Heart right ventricle (tissue), 16 donors: ENCODE measurements around the gene TAMM41. TPM values are rescaled to one million over a fixed set of nuclear protein-coding genes. Genes with fewer than 3 reads are reported as not detected.
"Not testable (repeated sequence)": the region's sequence is repeated elsewhere in the genome, so short reads cannot be mapped to it uniquely, and the experiment has no call there.

Experiments
- ATAC-seq, 8 donors: fragments of 200-7000 bp; cut with Tn5 transposase; one replicate each; pipeline ENCODE4 v1.9.1; 2020; ENCODE audit warnings: mild to moderate bottlenecking in 8 of 8, moderate library complexity in 8 of 8, moderate number of reproducible peaks in 1 of 8
- DNase-seq, 2 donors: peaks; one replicate each; pipeline ENCODE4 v3.0.0-alpha.2; 2020
- H3K27ac ChIP-seq, 10 donors: fragments of 200-600 bp; sonication (generic) in 2 of 10; one replicate each; pipeline versions ENCODE4 v1.5.0 to v1.8.0; 2020 to 2022; ENCODE audit warnings: mild to moderate bottlenecking in 3 of 10
- H3K27me3 ChIP-seq, 7 donors: fragments of 200-600 bp; one replicate each; pipeline ENCODE4 v1.8.0; 2021 to 2022; ENCODE audit warnings: mild to moderate bottlenecking in 2 of 7
- H3K36me3 ChIP-seq, 9 donors: fragments of 200-600 bp; sonication (generic) in 1 of 9; one replicate each; pipeline versions ENCODE4 v1.5.0 to v1.8.0; 2020 to 2022; ENCODE audit warnings: mild to moderate bottlenecking in 2 of 9
- H3K4me1 ChIP-seq, 9 donors: fragments of 200-600 bp; sonication (generic) in 1 of 9; one replicate each; pipeline versions ENCODE4 v1.5.0 to v1.8.0; 2020 to 2022; ENCODE audit warnings: mild to moderate bottlenecking in 4 of 9
- H3K4me3 ChIP-seq, 10 donors: fragments of 200-600 bp; sonication (generic) in 2 of 10; one replicate each; pipeline versions ENCODE4 v1.5.0 to v1.8.0; 2020 to 2022; ENCODE audit warnings: mild to moderate bottlenecking in 7 of 10, moderate library complexity in 2 of 10
- H3K9me3 ChIP-seq, 11 donors: fragments of 200-600 bp in 10 of 11; sonication (generic) in 2 of 11; one replicate each; pipeline versions ENCODE4 v1.5.0 to v1.8.0; 2013 to 2022; ENCODE audit warnings: mild to moderate bottlenecking in 2 of 11, control low read depth in 1 of 11, moderate library complexity in 1 of 11
- WGBS, 2 donors: extraction: QIAGEN DNeasy Blood & Tissue Kit; methylation state at CpG; one replicate each; pipeline ENCODE4 v1.1.7; 2013; ENCODE audit warnings: inconsistent platforms in 1 of 2; 5-methylcytosine and 5-hydroxymethylcytosine counted together
- intact Hi-C, 10 donors: fragments of 100-400 bp; cut with DNase I; formaldehyde crosslinking; loops; one replicate each; pipeline versions ENCODE4 v1.11.1 to v1.14.2; 2022
- polyA plus RNA-seq, 2 donors: library from polyadenylated mRNA; stranded (reverse); fragments of 200-250 nt; gene quantifications; one replicate each; pipeline ENCODE4 v1.2.3, GENCODE V29; 2013
- total RNA-seq, 10 donors: library from RNA; stranded (reverse); fragmentation: NEBNext Ultra II Directional in 3 of 10; extraction: Animal tissue kit (Norgen Biotek cat#: 25700) in 3 of 10; gene quantifications; one replicate each; pipeline versions ENCODE4 v1.2.1 to v1.2.4, GENCODE V29; 2021 to 2023
- TF ChIP-seq, protein P1 (sequence below), 9 donors: fragments of 200-600 bp; sonication (generic) in 2 of 9; IDR thresholded peaks; one replicate each; pipeline versions ENCODE4 v1.5.0 to v1.8.0; 2021 to 2022; ENCODE audit warnings: antibody characterized with exemption in 9 of 9, mild to moderate bottlenecking in 5 of 9, moderate library complexity in 1 of 9
- donor health status: Arrhythmogenic right ventricular cardiomyopathy.
- donor health status: ischemic (EF 13 %, LVEDD 7.1; RV severe dilation, severe dysfunction).
- donor health status: healthy with polysubstance abuse.
- donor health status: DM: no; HTN: yes; CAD: no.
- donor health status: DM: no; HTN: no; CAD: no.
- donor health status: ischemic (EF 25% LVEDD 6.9; RV normal size, moderate dysfunction).
- donor health status: ischemic (EF 25% LVEDD 5.7; RV mildly dilated, moderate dysfunction).
- donor health status: healthy.
- donor health status: DM: yes; HTN: yes; CAD: no.
- donor health status: Ischemic cardiomyopathy.
- donor health status: ischemic (EF 35%, LVEDD 5.7; RV mildly dilated, moderate dysfunction).
- donor health status: nonischemic (EF 11% LVEDD 7.7; RV severe dilation, severe dysfunction).
- donor health status: DM: yes; HTN: yes; CAD: no.
- donor health status: PGD.
- donor health status: ischemic (EF 29% LVEDD 5.4; RV normal size, mild dysfunction).
- donor health status: nonischemic (EF 23%, LVEDD 6.1; RV moderate dilation, normal function).

Gene TAMM41
- total and polyA plus RNA-seq, 12 donors = 8.1 to 13.0 (median 10.2) TPM

DNA sequence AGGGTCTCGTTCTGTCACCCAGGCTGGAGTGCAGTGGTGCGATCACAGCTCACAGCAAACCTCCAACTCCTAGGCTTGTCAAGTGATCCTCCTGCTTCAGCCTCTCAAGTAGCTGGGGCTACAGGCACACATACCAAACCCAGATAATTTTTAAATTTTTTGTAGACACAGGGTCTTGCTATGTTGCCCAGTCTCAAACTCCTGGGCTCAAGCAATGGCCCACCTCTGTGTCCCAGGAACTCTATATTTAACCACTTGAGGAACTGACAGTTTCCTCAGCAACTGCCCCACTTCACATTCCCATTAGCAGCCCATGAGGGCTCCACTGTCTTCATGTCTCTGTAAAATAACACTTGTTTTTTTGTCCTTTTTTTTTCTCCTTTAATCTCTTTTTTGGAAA lies 68.4 kb downstream of the TAMM41 start:
- H3K27me3 ChIP-seq = no peaks in the 10 kb centered on the region
- H3K27ac ChIP-seq = no peak overlapping the region
- intact Hi-C loops = no loop called here
- no peaks in the 10 kb centered on the region for H3K4me1 ChIP-seq
- no peak overlapping the region for H3K4me3 ChIP-seq
- no peak for ATAC-seq
- no peak for DNase-seq
- WGBS, 2 donors = 96 to 100% methylated on average over 2 of the region's 2 CpGs
- TF ChIP-seq, protein P1, sequence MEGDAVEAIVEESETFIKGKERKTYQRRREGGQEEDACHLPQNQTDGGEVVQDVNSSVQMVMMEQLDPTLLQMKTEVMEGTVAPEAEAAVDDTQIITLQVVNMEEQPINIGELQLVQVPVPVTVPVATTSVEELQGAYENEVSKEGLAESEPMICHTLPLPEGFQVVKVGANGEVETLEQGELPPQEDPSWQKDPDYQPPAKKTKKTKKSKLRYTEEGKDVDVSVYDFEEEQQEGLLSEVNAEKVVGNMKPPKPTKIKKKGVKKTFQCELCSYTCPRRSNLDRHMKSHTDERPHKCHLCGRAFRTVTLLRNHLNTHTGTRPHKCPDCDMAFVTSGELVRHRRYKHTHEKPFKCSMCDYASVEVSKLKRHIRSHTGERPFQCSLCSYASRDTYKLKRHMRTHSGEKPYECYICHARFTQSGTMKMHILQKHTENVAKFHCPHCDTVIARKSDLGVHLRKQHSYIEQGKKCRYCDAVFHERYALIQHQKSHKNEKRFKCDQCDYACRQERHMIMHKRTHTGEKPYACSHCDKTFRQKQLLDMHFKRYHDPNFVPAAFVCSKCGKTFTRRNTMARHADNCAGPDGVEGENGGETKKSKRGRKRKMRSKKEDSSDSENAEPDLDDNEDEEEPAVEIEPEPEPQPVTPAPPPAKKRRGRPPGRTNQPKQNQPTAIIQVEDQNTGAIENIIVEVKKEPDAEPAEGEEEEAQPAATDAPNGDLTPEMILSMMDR (IDR thresholded peaks at IDR 0.05) = no peak
- H3K36me3 ChIP-seq = peaks cover 0 to 16% (median 0%) of the 10 kb centered on the region in 9 donors
- H3K9me3 ChIP-seq = no peaks in the 10 kb centered on the region

- Histone ChIP-seq H3K9me3 (no peaks in the 10 kb centered on the region), H3K4me3 (no peak overlapping the region), H3K27ac (no peak overlapping the region), H3K36me3 (peaks cover 0 to 16% (median 0%) of the 10 kb centered on the region in 9 donors), H3K4me1 (no peaks in the 10 kb centered on the region), H3K27me3 (no peaks in the 10 kb centered on the region)
- no peak for ATAC-seq
- intact Hi-C loops = no loop called here
- TF ChIP-seq, protein P1 (IDR thresholded peaks at IDR 0.05) = no peak
- 96 to 97% methylated on average over 8 of the region's 8 CpGs for WGBS, 2 donors
- DNase-seq = no peak
Measured at GRCh38 chr3:11776346-11776745, 70.3 kb downstream of the TAMM41 start.

GRCh38 chr3:11775493-11775892 lies 71.2 kb downstream of the TAMM41 start:
- intact Hi-C loops = no loop called here
- ATAC-seq (no peak), DNase-seq (no peak)
- Histone ChIP-seq H3K36me3 (peaks cover 0 to 16% (median 0%) of the 10 kb centered on the region in 9 donors), H3K4me1 (peaks cover 0 to 7% (median 5%) of the 10 kb centered on the region in 9 donors), H3K27ac (no peak overlapping the region), H3K27me3 (no peaks in the 10 kb centered on the region), H3K4me3 (no peak overlapping the region), H3K9me3 (no peaks in the 10 kb centered on the region)
- WGBS, 2 donors = 90% methylated on average over 8 of the region's 8 CpGs
- TF ChIP-seq, protein P1 (IDR thresholded peaks at IDR 0.05) = no peak

DNA sequence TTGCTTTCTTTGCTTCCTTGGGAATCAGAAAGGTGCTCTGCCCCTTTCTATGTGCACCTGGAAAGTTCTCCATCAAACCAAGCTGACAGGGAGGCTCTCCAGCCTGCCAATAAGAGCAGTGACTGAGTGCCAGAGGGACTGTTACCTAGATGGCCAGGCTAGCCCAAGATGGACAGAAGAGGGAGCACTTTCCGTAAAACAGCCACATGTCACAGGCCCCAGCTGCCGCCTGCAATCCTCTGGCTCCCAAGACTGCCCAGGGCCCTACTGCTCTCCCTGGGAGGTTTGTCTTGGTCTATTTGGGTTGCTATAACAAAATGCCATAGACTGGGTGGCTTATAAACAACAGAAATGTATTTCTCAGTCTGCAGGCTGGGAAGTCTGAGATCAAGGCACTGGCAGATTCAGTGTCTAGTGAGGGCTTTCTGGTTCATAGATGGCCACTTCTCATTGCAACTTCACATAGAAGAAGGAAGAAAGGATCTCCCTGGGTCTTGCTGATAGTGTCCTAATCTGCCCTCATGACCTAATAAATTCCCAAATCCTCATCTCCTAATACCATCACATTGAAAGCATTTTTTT lies 72.3 kb downstream of the TAMM41 start:
- no peaks in the 10 kb centered on the region for H3K9me3 ChIP-seq
- no peaks in the 10 kb centered on the region for H3K27me3 ChIP-seq
- whole genome bisulfite sequencing, 2 donors = 35 to 36% methylated on average over 2 of the region's 2 CpGs
- intact Hi-C loops = no loop called here
- H3K4me1 ChIP-seq = peaks cover 0 to 12% (median 8%) of the 10 kb centered on the region in 9 donors
- DNase-seq (no peak), ATAC-seq (peak in 4 of 8 donors; percentile 41 to 59 (median 50))
- no peak overlapping the region for H3K4me3 ChIP-seq
- peaks cover 0 to 13% (median 0%) of the 10 kb centered on the region in 9 donors for H3K36me3 ChIP-seq
- H3K27ac ChIP-seq = no peak overlapping the region
- TF ChIP-seq, protein P1 (IDR thresholded peaks at IDR 0.05) = peak in 6 of 9 donors; percentile 26 to 55 (median 32)

GRCh38 chr3:11771931-11772330 lies 74.8 kb downstream of the TAMM41 start:
- ATAC-seq, H3K27me3 ChIP-seq, H3K27ac ChIP-seq, H3K36me3 ChIP-seq, H3K4me3 ChIP-seq, intact Hi-C loops, H3K9me3 ChIP-seq, DNase-seq: not testable (repeated sequence)
- H3K4me1 ChIP-seq = peaks cover 0 to 12% (median 8%) of the 10 kb centered on the region in 9 donors
- WGBS, 2 donors = 87 to 90% methylated on average over 7 of the region's 7 CpGs
